Stimulated activated effector memory CD8-positive, alpha-beta T cell treated with anti-CD3 and anti-CD28 coated beads, Interleukin-12 subunit alpha, Interleukin-12 subunit beta, amount 100 ng/mL, for 72 hours (primary cell): ENCODE results near the gene KCNMA1.

ENCODE experiments used
- ATAC-seq: fragments of 150-1000 bp; cut with Tn5 transposase; 2 replicates; pipeline ENCODE4 v1.10.0; 2021
- DNase-seq, 2 donors: peaks; one replicate each; pipeline ENCODE4 v3.0.0; 2021 to 2022; ENCODE audit warnings: low spot score in 2 of 2
- H3K27ac Mint-ChIP-seq: one replicate; pipeline ENCODE4 v1.8.0; 2022; ENCODE audit warnings: mild to moderate bottlenecking, mixed read lengths
- H3K36me3 Mint-ChIP-seq: one replicate; pipeline ENCODE4 v1.8.0; 2022; ENCODE audit warnings: mild to moderate bottlenecking, mixed read lengths
- H3K4me1 Mint-ChIP-seq: one replicate; pipeline ENCODE4 v1.8.0; 2022; ENCODE audit warnings: mixed read lengths
- H3K4me3 Mint-ChIP-seq: one replicate; pipeline ENCODE4 v1.8.0; 2022; ENCODE audit warnings: mild to moderate bottlenecking, mixed read lengths
- H3K9me3 Mint-ChIP-seq: one replicate; pipeline ENCODE4 v1.8.0; 2022; ENCODE audit warnings: mixed read lengths

The KCNMA1 gene

GRCh38 chr10:77264527-77264926 lies 373.1 kb downstream of the KCNMA1 start:
- DNase-seq (no peak), ATAC-seq (peak; percentile 52)
- Mint-ChIP-seq H3K27ac (peak overlapping the region; percentile 7), H3K4me3 (peak overlapping the region; percentile 41), H3K9me3 (no peaks in the 10 kb centered on the region), H3K36me3 (no peaks in the 10 kb centered on the region), H3K4me1 (peaks cover 28% of the 10 kb centered on the region)

- DNase-seq (no peak), ATAC-seq (peak; percentile 97)
- peak overlapping the region; percentile 41 for H3K4me3 Mint-ChIP-seq
These were observed 373.5 kb downstream of the KCNMA1 start for GRCh38 chr10:77264107-77264506.

GRCh38 chr10:77263700-77264099 lies 373.9 kb downstream of the KCNMA1 start:
- H3K4me3 Mint-ChIP-seq = peak overlapping the region; percentile 41
- peaks cover 28% of the 10 kb centered on the region for H3K4me1 Mint-ChIP-seq
- H3K9me3 Mint-ChIP-seq = no peaks in the 10 kb centered on the region
- ATAC-seq = no peak
- no peak for DNase-seq
- peak overlapping the region; percentile 7 for H3K27ac Mint-ChIP-seq
- no peaks in the 10 kb centered on the region for H3K36me3 Mint-ChIP-seq

More at GRCh38 chr10:77264107-77264506, 373.5 kb downstream of the KCNMA1 start:
- peaks cover 28% of the 10 kb centered on the region for H3K4me1 Mint-ChIP-seq
- no peaks in the 10 kb centered on the region for H3K36me3 Mint-ChIP-seq
- H3K9me3 Mint-ChIP-seq = no peaks in the 10 kb centered on the region
- H3K27ac Mint-ChIP-seq = peak overlapping the region; percentile 7

- H3K27ac Mint-ChIP-seq = no peak overlapping the region
These were observed 376.5 kb downstream of the KCNMA1 start for GRCh38 chr10:77261146-77261545.

DNA sequence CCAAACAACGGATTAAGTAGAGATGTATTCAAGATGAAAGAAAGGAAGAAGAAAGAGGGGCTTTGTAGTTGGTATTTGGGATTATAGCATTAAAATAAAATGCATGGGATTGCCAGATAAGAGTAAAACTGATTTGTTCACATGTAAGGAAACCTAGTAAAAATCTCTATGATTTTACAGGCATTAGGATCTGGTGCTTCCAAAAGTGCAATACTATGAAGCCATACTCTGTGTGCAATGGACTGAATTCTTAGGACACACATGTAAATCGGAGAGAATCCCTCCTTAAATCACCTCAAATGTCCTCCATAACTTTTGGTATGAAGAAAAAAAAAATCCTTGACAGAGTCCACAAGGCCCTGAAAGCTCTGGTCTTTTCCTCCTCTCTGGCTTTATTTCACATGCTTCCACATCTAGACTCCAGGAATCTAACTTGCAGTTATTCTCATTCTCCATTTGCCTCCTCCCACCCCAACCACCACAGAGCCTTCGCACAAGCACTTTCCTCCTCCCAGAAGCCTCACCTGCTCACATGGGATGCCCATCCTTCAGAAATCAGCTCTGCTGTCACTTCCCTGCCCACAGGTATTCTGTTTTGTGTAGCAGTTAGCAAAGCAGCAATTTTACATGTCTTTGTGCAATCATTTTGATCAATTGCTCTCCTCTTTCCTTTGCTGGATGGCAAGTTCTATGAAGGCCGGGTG lies 378.3 kb downstream of the KCNMA1 start:
- Mint-ChIP-seq H3K4me3 (no peak overlapping the region), H3K27ac (no peak overlapping the region), H3K4me1 (peaks cover 24% of the 10 kb centered on the region), H3K36me3 (no peaks in the 10 kb centered on the region), H3K9me3 (peaks cover 6% of the 10 kb centered on the region)
- ATAC-seq = no peak
- DNase-seq = no peak

More at GRCh38 chr10:77261146-77261545, 376.5 kb downstream of the KCNMA1 start:
- Mint-ChIP-seq H3K36me3 (no peaks in the 10 kb centered on the region), H3K9me3 (peaks cover 6% of the 10 kb centered on the region), H3K4me1 (peaks cover 30% of the 10 kb centered on the region), H3K4me3 (no peak overlapping the region)
- no peak for DNase-seq
- no peak for ATAC-seq

GRCh38 chr10:77256346-77256745 lies 381.3 kb downstream of the KCNMA1 start:
- no peak overlapping the region for H3K27ac Mint-ChIP-seq
- H3K4me3 Mint-ChIP-seq = no peak overlapping the region
- H3K36me3 Mint-ChIP-seq = no peaks in the 10 kb centered on the region
- no peak for ATAC-seq
- peaks cover 6% of the 10 kb centered on the region for H3K9me3 Mint-ChIP-seq
- H3K4me1 Mint-ChIP-seq = peaks cover 22% of the 10 kb centered on the region
- DNase-seq = no peak

GRCh38 chr10:77253556-77254064 lies 384.0 kb downstream of the KCNMA1 start:
- Mint-ChIP-seq H3K4me1 (peaks cover 22% of the 10 kb centered on the region), H3K9me3 (peaks cover 6% of the 10 kb centered on the region), H3K4me3 (no peak overlapping the region), H3K36me3 (no peaks in the 10 kb centered on the region), H3K27ac (no peak overlapping the region)
- no peak for DNase-seq
- no peak for ATAC-seq

GRCh38 chr10:77253147-77253545 lies 384.5 kb downstream of the KCNMA1 start:
- Mint-ChIP-seq H3K27ac (peak overlapping the region; percentile 54), H3K36me3 (no peaks in the 10 kb centered on the region), H3K9me3 (peaks cover 6% of the 10 kb centered on the region), H3K4me1 (peaks cover 22% of the 10 kb centered on the region), H3K4me3 (no peak overlapping the region)
- DNase-seq = no peak
- no peak for ATAC-seq

GRCh38 chr10:77252380-77253146 lies 385.0 kb downstream of the KCNMA1 start:
- peaks cover 3% of the 10 kb centered on the region for H3K9me3 Mint-ChIP-seq
- H3K4me1 Mint-ChIP-seq = peaks cover 18% of the 10 kb centered on the region
- H3K27ac Mint-ChIP-seq = peak overlapping the region; percentile 54
- no peak for ATAC-seq
- H3K36me3 Mint-ChIP-seq = no peaks in the 10 kb centered on the region
- H3K4me3 Mint-ChIP-seq = no peak overlapping the region
- no peak for DNase-seq

DNA sequence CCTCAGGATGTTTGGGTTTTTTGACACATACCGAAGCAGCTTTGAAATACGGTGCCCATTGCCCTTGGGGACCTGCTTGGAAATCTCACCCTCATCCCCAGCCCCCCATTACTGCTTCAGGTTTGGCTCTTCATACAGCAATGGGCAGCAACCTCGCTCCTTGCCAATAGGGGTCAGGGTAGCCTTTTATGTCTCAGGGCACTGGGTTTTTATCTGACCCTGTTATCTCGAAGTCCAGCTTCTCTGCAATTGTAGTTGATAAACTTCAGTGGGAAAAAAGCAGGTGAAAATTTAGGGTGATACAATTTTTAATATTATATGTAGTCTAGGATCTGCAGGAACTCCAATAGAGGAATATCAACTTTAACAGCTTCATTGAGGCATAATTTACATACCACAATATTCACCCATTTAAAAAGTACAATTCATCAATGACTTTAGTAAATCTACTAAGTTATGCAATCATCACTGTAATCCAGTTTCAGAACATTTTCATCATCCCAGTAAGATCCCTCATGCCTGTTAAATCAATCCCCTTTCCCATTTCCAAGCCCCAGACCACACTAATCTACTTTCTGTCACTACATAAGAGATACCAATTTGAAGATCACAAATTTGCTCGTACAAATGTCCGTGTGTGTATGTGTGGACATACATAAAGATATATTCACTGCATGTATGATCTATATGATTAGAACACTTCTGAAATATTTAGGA lies 386.2 kb downstream of the KCNMA1 start:
- ATAC-seq (peak; percentile 60), DNase-seq (no peak)
- Mint-ChIP-seq H3K36me3 (no peaks in the 10 kb centered on the region), H3K4me1 (peaks cover 14% of the 10 kb centered on the region), H3K27ac (no peak overlapping the region), H3K4me3 (no peak overlapping the region), H3K9me3 (no peaks in the 10 kb centered on the region)

- no peaks in the 10 kb centered on the region for H3K36me3 Mint-ChIP-seq
These were observed 387.6 kb downstream of the KCNMA1 start for GRCh38 chr10:77249901-77250459.

DNA sequence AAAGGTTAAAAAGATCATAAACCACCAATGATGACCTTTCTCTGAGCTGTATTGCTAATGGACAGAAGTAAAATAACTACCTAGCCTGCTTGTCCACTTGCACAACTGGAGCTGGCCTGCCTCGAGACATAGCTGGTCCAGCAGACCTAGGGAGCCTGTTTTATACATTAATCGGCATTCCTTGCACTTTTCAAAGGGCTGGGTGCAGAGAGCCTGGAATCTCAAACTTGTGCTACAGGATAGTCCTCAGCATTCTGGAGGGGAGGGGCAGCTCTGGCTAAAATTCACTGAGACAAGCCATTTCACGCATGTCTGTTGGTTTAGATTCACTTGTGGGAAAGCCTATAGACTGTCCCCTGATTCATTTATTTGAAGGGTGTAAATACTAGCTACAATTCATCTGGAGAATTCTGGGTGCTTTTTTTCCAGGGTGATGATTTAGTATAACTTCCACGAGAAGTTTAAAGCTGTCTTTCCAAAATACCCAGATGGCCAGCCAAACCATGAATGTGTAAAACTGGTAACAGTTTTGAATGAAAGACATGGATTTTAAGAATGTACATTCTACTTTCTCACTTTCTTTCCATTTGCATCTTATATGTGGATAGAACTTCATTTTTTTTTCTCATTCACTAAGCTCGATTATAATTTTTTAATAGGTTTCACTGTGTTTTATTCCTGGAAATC lies 389.4 kb downstream of the KCNMA1 start:
- Mint-ChIP-seq H3K4me1 (peaks cover 14% of the 10 kb centered on the region), H3K4me3 (no peak overlapping the region), H3K27ac (no peak overlapping the region), H3K36me3 (no peaks in the 10 kb centered on the region), H3K9me3 (no peaks in the 10 kb centered on the region)
- ATAC-seq (no peak), DNase-seq (no peak)

More at GRCh38 chr10:77249901-77250459, 387.6 kb downstream of the KCNMA1 start:
- no peak overlapping the region for H3K27ac Mint-ChIP-seq
- H3K4me3 Mint-ChIP-seq = no peak overlapping the region
- no peaks in the 10 kb centered on the region for H3K9me3 Mint-ChIP-seq
- ATAC-seq (no peak), DNase-seq (no peak)
- H3K4me1 Mint-ChIP-seq = peaks cover 14% of the 10 kb centered on the region

DNA sequence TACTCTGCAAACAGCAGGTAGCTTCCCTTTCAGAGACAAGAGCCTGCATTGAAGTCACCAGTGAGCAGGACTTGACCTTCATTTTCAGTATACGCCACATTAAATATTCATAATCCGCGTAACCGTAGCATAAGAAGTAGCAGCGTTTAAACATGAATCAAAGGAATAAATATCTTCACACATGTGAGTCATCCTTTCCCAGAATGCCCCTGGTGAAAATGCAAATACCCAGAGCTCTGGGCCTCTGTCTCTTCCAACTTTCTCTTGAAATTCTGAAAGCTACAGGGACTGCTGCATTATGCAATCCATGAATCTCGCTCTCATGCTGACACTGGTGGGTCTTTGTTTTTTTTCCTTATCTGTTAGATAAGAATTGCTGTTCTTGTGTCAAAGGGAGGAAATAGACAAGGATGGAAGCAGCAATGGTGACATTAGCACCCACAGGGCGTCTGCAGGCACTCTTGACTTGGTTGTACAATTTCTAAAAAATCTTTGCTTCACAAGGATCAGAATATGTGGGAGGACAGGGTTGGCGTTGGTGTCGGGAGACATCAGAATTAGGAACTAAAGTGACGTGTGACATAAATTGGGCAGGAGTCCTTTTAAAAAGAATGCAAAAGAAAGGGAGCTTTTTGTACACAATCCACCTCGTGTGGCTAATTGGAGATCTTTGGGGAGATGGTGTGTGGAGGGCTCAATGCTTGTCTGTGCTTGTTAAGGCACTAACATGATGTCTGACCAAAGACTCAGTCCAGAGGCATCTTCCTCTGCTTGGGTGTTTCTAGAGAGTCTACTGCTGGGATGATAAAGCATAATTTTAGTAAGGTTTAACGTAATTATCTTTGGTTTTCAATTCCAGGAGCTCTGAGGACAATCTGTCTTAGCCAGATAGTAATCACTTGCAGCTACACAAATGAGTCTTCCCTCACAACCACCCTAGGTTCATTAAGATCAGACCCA lies 390.3 kb downstream of the KCNMA1 start:
- Mint-ChIP-seq H3K4me1 (peaks cover 11% of the 10 kb centered on the region), H3K27ac (no peak overlapping the region), H3K36me3 (no peaks in the 10 kb centered on the region), H3K9me3 (no peaks in the 10 kb centered on the region), H3K4me3 (no peak overlapping the region)
- DNase-seq = no peak
- no peak for ATAC-seq

DNA sequence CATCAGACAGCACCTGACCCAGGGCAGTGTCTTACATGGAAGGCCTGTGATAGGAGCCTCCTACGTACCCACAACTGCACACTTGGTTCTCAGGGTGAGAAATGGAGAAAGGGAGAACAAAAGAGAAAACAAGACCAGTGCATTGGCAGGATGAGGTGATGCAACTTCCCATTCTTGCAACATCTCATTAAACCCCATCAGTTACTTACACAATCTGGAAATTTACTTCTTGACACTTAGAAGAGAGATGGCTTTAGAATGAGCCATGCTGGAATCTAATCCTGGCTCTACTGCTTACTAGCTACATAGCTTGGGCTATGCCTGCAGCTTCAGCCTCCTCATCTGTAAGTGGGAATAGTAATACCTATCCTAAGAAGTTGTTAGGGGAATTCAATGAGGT lies 391.7 kb downstream of the KCNMA1 start:
- ATAC-seq (no peak), DNase-seq (no peak)
- Mint-ChIP-seq H3K36me3 (no peaks in the 10 kb centered on the region), H3K9me3 (no peaks in the 10 kb centered on the region), H3K4me1 (peaks cover 6% of the 10 kb centered on the region), H3K4me3 (no peak overlapping the region), H3K27ac (no peak overlapping the region)
